Mesenchymal stem cell (in vitro differentiated cells and primary cell): ENCODE measurements around the gene ANKS4B.

Experiments
- DNase-seq: peaks from one replicate; pipeline ENCODE4 v3.0.0-alpha.2; 2013
- H2AFZ ChIP-seq: one replicate; pipeline ENCODE4 v1.6.1; 2013; ENCODE audit warnings: low read depth, mild to moderate bottlenecking, control low read depth, inconsistent platforms, low read length, moderate library complexity
- H2AK5ac ChIP-seq: 2 replicates; pipeline ENCODE4 v1.6.1; 2013; ENCODE audit warnings: low read length, moderate library complexity, mild to moderate bottlenecking, inconsistent platforms; ENCODE audit not compliant: severe bottlenecking
- H2BK120ac ChIP-seq: one replicate; pipeline ENCODE4 v1.6.1; 2013; ENCODE audit warnings: low read depth, mild to moderate bottlenecking, inconsistent platforms, low read length, moderate library complexity
- H2BK12ac ChIP-seq, 2 experiments: one replicate each; pipeline ENCODE4 v1.6.1; 2013; ENCODE audit warnings: inconsistent platforms in 2 of 2, low read length in 2 of 2, mild to moderate bottlenecking in 2 of 2, moderate library complexity in 2 of 2, control low read depth in 1 of 2
- H2BK15ac ChIP-seq: one replicate; pipeline ENCODE4 v1.6.1; 2013; ENCODE audit warnings: mild to moderate bottlenecking, low read depth, inconsistent platforms; ENCODE audit not compliant: poor library complexity, severe bottlenecking
- H2BK5ac ChIP-seq: 2 replicates; pipeline ENCODE4 v1.6.1; 2013; ENCODE audit warnings: low read depth, mild to moderate bottlenecking, low read length, control low read depth, inconsistent platforms; ENCODE audit not compliant: poor library complexity, severe bottlenecking
- H3K14ac ChIP-seq, 2 experiments: one replicate each; pipeline ENCODE4 v1.6.1; 2013; ENCODE audit warnings: inconsistent platforms in 2 of 2, low read length in 2 of 2, control low read depth in 1 of 2, mild to moderate bottlenecking in 1 of 2, moderate library complexity in 1 of 2
- H3K18ac ChIP-seq, 2 experiments: one replicate each; pipeline ENCODE4 v1.6.1; 2013; ENCODE audit warnings: inconsistent platforms in 2 of 2, low read length in 2 of 2, control low read depth in 1 of 2, low read depth in 1 of 2, mild to moderate bottlenecking in 1 of 2
- H3K23ac ChIP-seq, 2 experiments: one replicate each; pipeline ENCODE4 v1.6.1; 2013; ENCODE audit warnings: inconsistent platforms in 2 of 2, low read length in 2 of 2, mild to moderate bottlenecking in 2 of 2, moderate library complexity in 2 of 2, control low read depth in 1 of 2
- H3K27ac ChIP-seq: 2 replicates; pipeline ENCODE4 v1.5.1; 2013; ENCODE audit warnings: mild to moderate bottlenecking, moderate library complexity, low read length, control low read depth, inconsistent platforms; ENCODE audit not compliant: poor library complexity, severe bottlenecking
- H3K27me3 ChIP-seq, 2 experiments: 2 replicates each; pipeline versions ENCODE4 v1.6.1 to v1.7.0; 2013; ENCODE audit warnings: low read length in 2 of 2, mild to moderate bottlenecking in 2 of 2, moderate library complexity in 2 of 2, control low read depth in 1 of 2, inconsistent platforms in 1 of 2; ENCODE audit not compliant: control insufficient read depth in 1 of 2, insufficient read depth in 1 of 2
- H3K36me3 ChIP-seq, 2 experiments: 2 replicates each; pipeline versions ENCODE4 v1.6.1 to v1.7.0; 2013; ENCODE audit warnings: low read length in 2 of 2, control low read depth in 1 of 2, inconsistent platforms in 1 of 2, low read depth in 1 of 2, mild to moderate bottlenecking in 1 of 2; ENCODE audit not compliant: insufficient read depth in 2 of 2, control insufficient read depth in 1 of 2
- H3K4ac ChIP-seq, 2 experiments: one replicate each; pipeline ENCODE4 v1.6.1; 2013; ENCODE audit warnings: inconsistent platforms in 2 of 2, low read length in 2 of 2, mild to moderate bottlenecking in 2 of 2, moderate library complexity in 2 of 2, control low read depth in 1 of 2, low read depth in 1 of 2
- H3K4me1 ChIP-seq: 2 replicates; pipeline ENCODE4 v1.6.1; 2013; ENCODE audit warnings: low read depth, low read length, control low read depth; ENCODE audit not compliant: control insufficient read depth, insufficient read depth
- H3K4me2 ChIP-seq: 2 replicates; pipeline ENCODE4 v1.6.1; 2013; ENCODE audit warnings: low read length, mild to moderate bottlenecking, inconsistent platforms; ENCODE audit not compliant: poor library complexity, severe bottlenecking
- H3K4me3 ChIP-seq, 2 experiments: 2 replicates each; pipeline versions ENCODE4 v1.5.1 to v1.7.0; 2013; ENCODE audit warnings: low read length in 2 of 2, mild to moderate bottlenecking in 2 of 2, control low read depth in 1 of 2, low read depth in 1 of 2; ENCODE audit not compliant: insufficient read depth in 1 of 2
- H3K79me1 ChIP-seq: replicated peaks from 2 replicates; pipeline ENCODE4 v1.6.1; 2013; ENCODE audit warnings: mild to moderate bottlenecking, control low read depth, low read length, inconsistent platforms; ENCODE audit not compliant: poor library complexity, severe bottlenecking
- H3K9ac ChIP-seq: 2 replicates; pipeline ENCODE4 v1.7.0; 2013; ENCODE audit warnings: mild to moderate bottlenecking, low read length, moderate library complexity
- H3K9me3 ChIP-seq: 2 replicates; pipeline ENCODE4 v1.7.0; 2013; ENCODE audit warnings: mild to moderate bottlenecking, low read length; ENCODE audit not compliant: control insufficient read depth
- H4K8ac ChIP-seq: one replicate; pipeline ENCODE4 v1.6.1; 2013; ENCODE audit warnings: inconsistent platforms, mild to moderate bottlenecking, low read length, moderate library complexity
- H4K91ac ChIP-seq: one replicate; pipeline ENCODE4 v1.6.1; 2013; ENCODE audit warnings: mild to moderate bottlenecking, low read length, inconsistent platforms
- WGBS: methylation state at CpG from one replicate; pipeline ENCODE4 v1.1.7; 2013; ENCODE audit warnings: mixed read lengths; 5-methylcytosine and 5-hydroxymethylcytosine counted together

Gene ANKS4B

GRCh38 chr16:21186326-21186691 lies 47.2 kb upstream of the ANKS4B start:
- Histone ChIP-seq H3K9me3 (peaks cover 8% of the 10 kb centered on the region), H2BK120ac (no peak overlapping the region), H3K27ac (no peak overlapping the region), H3K27me3 (no peaks in the 10 kb centered on the region), H2BK15ac (no peak overlapping the region), H3K4ac (no peak overlapping the region), H3K14ac (no peak overlapping the region), H3K79me1 (no peaks in the 10 kb centered on the region), H3K4me3 (no peak overlapping the region), H3K23ac (no peak overlapping the region), H2BK5ac (no peak overlapping the region), H2AFZ (no peak overlapping the region), H4K91ac (no peak overlapping the region), H3K36me3 (peaks cover 9 to 22% of the 10 kb centered on the region in 2 experiments), H3K4me2 (no peak overlapping the region), H2BK12ac (no peak overlapping the region), H4K8ac (no peak overlapping the region), H3K9ac (no peak overlapping the region), H2AK5ac (no peak overlapping the region), H3K4me1 (peaks cover 8% of the 10 kb centered on the region), H3K18ac (no peak overlapping the region)
- DNase-seq, result no peak
- WGBS, result 56% methylated on average over 4 of the region's 4 CpGs

DNA sequence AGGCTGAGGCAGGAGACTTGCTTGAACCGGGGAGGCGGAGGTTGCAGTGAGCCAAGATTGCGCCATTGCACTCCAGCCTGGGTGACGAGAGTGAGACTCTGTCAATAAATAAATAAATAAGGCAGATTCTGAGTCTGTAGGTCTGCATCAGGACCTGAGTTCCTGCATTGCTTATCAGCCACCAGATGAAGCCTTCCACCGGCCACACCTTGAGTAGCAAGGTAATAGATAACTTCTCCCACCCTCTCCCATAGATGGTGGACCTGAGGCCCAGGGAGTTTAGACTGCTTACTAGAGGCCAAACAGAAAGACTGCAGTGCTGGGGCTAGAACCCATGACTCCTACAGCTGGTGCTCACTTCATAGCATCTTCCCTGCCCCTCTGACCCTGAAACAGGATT lies 44.2 kb upstream of the ANKS4B start:
- no peak overlapping the region for H2BK5ac ChIP-seq
- no peak overlapping the region for H3K18ac ChIP-seq
- no peak overlapping the region for H2AK5ac ChIP-seq
- H3K23ac ChIP-seq, result no peak overlapping the region
- no peaks in the 10 kb centered on the region for H3K36me3 ChIP-seq
- H2AFZ ChIP-seq, result no peak overlapping the region
- no peak overlapping the region for H4K91ac ChIP-seq
- no peak overlapping the region for H3K4me3 ChIP-seq
- DNase-seq, result no peak
- no peak overlapping the region for H2BK12ac ChIP-seq
- H4K8ac ChIP-seq, result no peak overlapping the region
- H2BK120ac ChIP-seq, result no peak overlapping the region
- no peak overlapping the region for H3K4me2 ChIP-seq
- no peak overlapping the region for H3K27ac ChIP-seq
- H3K9me3 ChIP-seq, result no peaks in the 10 kb centered on the region
- WGBS, result 100% methylated on average over 4 of the region's 5 CpGs
- H3K79me1 ChIP-seq, result no peaks in the 10 kb centered on the region
- no peak overlapping the region for H3K4ac ChIP-seq
- no peak overlapping the region for H3K14ac ChIP-seq
- no peak overlapping the region for H3K9ac ChIP-seq
- peaks cover 0 to 1% of the 10 kb centered on the region in 2 experiments for H3K27me3 ChIP-seq
- H3K4me1 ChIP-seq, result peaks cover 8% of the 10 kb centered on the region
- no peak overlapping the region for H2BK15ac ChIP-seq

DNA sequence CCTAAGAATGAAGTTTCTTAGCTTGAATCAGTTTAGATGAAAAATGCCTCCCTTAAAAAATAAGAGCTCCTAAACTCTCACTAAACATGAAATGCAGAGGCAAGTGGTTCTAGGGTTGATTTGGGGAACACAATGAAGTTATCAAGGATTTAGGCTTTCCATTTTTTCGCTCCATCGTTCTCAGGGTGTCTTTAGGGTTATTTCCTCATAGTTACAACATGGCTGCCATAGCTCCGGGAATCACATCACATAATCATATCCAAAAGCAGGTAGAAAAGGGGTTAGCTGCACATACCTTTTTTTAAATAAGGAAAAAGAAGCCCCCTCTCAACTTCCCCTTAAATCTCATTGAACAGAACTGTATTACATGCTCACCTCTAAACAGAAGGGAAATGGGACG lies 43.5 kb upstream of the ANKS4B start:
- H3K27ac ChIP-seq, result no peak overlapping the region
- H2BK120ac ChIP-seq, result no peak overlapping the region
- no peaks in the 10 kb centered on the region for H3K79me1 ChIP-seq
- no peak overlapping the region for H2BK5ac ChIP-seq
- H3K4me3 ChIP-seq, result no peak overlapping the region
- 100% methylated on average over 2 of the region's 4 CpGs for WGBS
- H3K4me2 ChIP-seq, result no peak overlapping the region
- H3K27me3 ChIP-seq, result peaks cover 0 to 6% of the 10 kb centered on the region in 2 experiments
- no peak overlapping the region for H2AFZ ChIP-seq
- no peak for DNase-seq
- H3K23ac ChIP-seq, result no peak overlapping the region
- H3K9me3 ChIP-seq, result no peaks in the 10 kb centered on the region
- no peak overlapping the region for H2AK5ac ChIP-seq
- no peaks in the 10 kb centered on the region for H3K36me3 ChIP-seq
- no peak overlapping the region for H3K9ac ChIP-seq
- H3K14ac ChIP-seq, result no peak overlapping the region
- H4K8ac ChIP-seq, result no peak overlapping the region
- H2BK12ac ChIP-seq, result no peak overlapping the region
- no peak overlapping the region for H3K4ac ChIP-seq
- no peak overlapping the region for H4K91ac ChIP-seq
- no peak overlapping the region for H2BK15ac ChIP-seq
- no peak overlapping the region for H3K18ac ChIP-seq
- peaks cover 10% of the 10 kb centered on the region for H3K4me1 ChIP-seq

DNA sequence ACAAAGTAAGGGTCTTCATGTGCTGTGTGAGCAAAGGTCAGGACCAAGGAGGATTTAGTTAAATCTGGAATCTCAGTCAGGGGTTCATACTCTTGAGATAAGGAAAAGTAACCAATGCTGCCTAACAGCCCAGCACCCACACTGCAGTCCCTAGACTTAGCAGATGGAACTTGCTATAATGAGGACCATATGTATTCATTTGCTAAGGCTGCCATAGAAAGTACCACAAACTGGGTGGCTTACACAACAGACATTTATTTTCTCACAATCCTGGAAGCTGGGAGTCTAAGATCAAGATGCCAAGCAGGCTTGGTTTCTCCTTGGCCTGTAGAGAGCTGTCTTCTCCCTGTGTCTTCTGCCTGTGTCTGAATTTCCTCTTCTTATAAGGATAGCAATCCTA lies 42.9 kb upstream of the ANKS4B start:
- no peak overlapping the region for H3K9ac ChIP-seq
- no peak for DNase-seq
- no peak overlapping the region for H3K23ac ChIP-seq
- peaks cover 10% of the 10 kb centered on the region for H3K4me1 ChIP-seq
- no peak overlapping the region for H4K8ac ChIP-seq
- no peak overlapping the region for H3K4me2 ChIP-seq
- H2AFZ ChIP-seq, result no peak overlapping the region
- no peak overlapping the region for H3K4me3 ChIP-seq
- H2BK5ac ChIP-seq, result no peak overlapping the region
- H3K4ac ChIP-seq, result no peak overlapping the region
- no peak overlapping the region for H2BK120ac ChIP-seq
- H4K91ac ChIP-seq, result no peak overlapping the region
- H2BK15ac ChIP-seq, result no peak overlapping the region
- H3K18ac ChIP-seq, result no peak overlapping the region
- H3K36me3 ChIP-seq, result no peaks in the 10 kb centered on the region
- no peaks in the 10 kb centered on the region for H3K79me1 ChIP-seq
- no peak overlapping the region for H3K27ac ChIP-seq
- no peaks in the 10 kb centered on the region for H3K9me3 ChIP-seq
- H2AK5ac ChIP-seq, result no peak overlapping the region
- H3K14ac ChIP-seq, result no peak overlapping the region
- no peak overlapping the region for H2BK12ac ChIP-seq
- H3K27me3 ChIP-seq, result peaks cover 0 to 6% of the 10 kb centered on the region in 2 experiments
